ENCODE data around the gene NTMT2. TPM values are rescaled to one million over a fixed set of nuclear protein-coding genes. Genes with fewer than 3 reads are reported as not detected.

NTMT2 gene
- total and polyA plus RNA-seq, 9 donors, result 0.78 to 3.1 (median 1.7) TPM

DNA sequence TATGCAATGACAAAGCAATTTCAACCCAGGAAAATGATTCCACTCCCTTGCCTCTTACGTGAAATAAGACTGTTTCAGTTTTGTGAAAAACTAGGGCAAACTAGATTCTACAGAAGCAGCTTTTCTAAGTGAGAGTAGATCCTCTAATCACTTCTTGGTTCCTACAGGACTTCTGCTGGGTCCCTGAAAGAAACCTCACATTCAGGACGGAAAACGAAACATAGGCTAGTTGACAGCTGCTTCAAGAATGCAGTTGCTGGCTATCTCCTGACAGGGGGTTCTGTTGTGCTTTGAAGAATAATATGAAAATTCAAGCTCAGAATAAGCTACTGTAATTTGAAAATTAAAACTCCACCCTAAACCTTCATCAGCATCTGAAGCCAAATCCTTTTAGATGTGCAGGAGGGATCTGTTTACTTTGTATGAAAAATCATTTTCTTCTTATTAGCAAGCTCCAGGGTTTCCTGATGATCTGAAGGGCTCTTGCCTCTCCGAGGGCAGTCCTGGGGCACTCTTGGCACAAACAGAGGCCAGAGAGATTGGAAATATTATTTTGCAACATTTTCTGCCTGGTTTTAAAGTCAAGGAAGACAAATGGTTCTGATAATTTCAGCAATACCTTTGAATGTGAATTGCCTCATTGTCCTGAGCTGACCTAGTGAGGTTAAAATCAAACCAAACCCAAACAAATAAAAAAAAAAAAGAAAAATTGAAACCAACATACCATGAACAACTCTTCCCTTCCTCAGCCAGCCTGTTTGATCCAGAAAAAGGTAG is 55.0 kb downstream of the NTMT2 start:
- Histone ChIP-seq H3K4me1 (ENCODE audit: control insufficient read depth, insufficient read depth, low read length) (peaks cover 11% of the 10 kb centered on the region), H3K27ac (ENCODE audit: low read length) (peak overlapping the region; percentile 82), H3K4me3 (ENCODE audit: low read length) (no peak overlapping the region), H3K9me3 (replicated peaks; ENCODE audit: control insufficient read depth, low read depth, low read length) (no peaks in the 10 kb centered on the region), H3K36me3 (ENCODE audit: control insufficient read depth, insufficient read depth, low read length) (no peaks in the 10 kb centered on the region), H3K27me3 (ENCODE audit: control insufficient read depth, insufficient read depth, low read length) (no peaks in the 10 kb centered on the region)
- DNase-seq, result peak; percentile 67
- no CpG with 5 or more reads among the region's 4 CpGs for WGBS (ENCODE audit: insufficient coverage)

- Histone ChIP-seq H3K27me3 (ENCODE audit: control insufficient read depth, insufficient read depth, low read length) (no peaks in the 10 kb centered on the region), H3K27ac (ENCODE audit: low read length) (no peak overlapping the region), H3K4me3 (ENCODE audit: low read length) (no peak overlapping the region), H3K36me3 (ENCODE audit: control insufficient read depth, insufficient read depth, low read length) (no peaks in the 10 kb centered on the region), H3K4me1 (ENCODE audit: control insufficient read depth, insufficient read depth, low read length) (peaks cover 7% of the 10 kb centered on the region), H3K9me3 (replicated peaks; ENCODE audit: control insufficient read depth, low read depth, low read length) (no peaks in the 10 kb centered on the region)
- no peak for DNase-seq
Measured at GRCh38 chr1:170203693-170204092, 57.9 kb downstream of the NTMT2 start.

DNA sequence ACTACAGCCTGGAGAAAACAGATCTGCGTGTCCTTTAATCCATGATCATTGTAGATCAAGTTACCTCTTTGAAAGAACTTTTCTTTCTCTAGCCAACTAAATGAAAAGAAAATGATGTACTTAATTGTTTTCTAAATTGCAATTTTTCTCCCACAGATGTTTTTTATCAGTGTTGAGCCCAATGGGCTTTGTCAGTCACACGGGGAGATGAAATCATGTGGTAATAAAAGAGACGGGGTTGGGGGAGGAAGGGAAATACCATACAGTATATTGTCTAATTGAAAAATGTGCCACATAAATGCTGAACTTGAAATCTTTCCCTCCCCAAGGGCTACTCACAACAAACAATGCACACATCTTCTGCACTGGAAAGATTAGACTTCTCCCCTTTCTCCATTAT is 58.4 kb downstream of the NTMT2 start:
- Histone ChIP-seq H3K9me3 (replicated peaks; ENCODE audit: control insufficient read depth, low read depth, low read length) (no peaks in the 10 kb centered on the region), H3K27me3 (ENCODE audit: control insufficient read depth, insufficient read depth, low read length) (no peaks in the 10 kb centered on the region), H3K27ac (ENCODE audit: low read length) (no peak overlapping the region), H3K4me1 (ENCODE audit: control insufficient read depth, insufficient read depth, low read length) (peaks cover 7% of the 10 kb centered on the region), H3K4me3 (ENCODE audit: low read length) (no peak overlapping the region), H3K36me3 (ENCODE audit: control insufficient read depth, insufficient read depth, low read length) (no peaks in the 10 kb centered on the region)
- DNase-seq, result no peak
- WGBS (ENCODE audit: insufficient coverage), result no CpG with 5 or more reads among the region's 3 CpGs

- no peak overlapping the region for H3K27ac ChIP-seq (ENCODE audit: low read length)
- no peaks in the 10 kb centered on the region for H3K9me3 ChIP-seq (replicated peaks; ENCODE audit: control insufficient read depth, low read depth, low read length)
- peaks cover 5% of the 10 kb centered on the region for H3K4me1 ChIP-seq (ENCODE audit: control insufficient read depth, insufficient read depth, low read length)
- H3K36me3 ChIP-seq (ENCODE audit: control insufficient read depth, insufficient read depth, low read length), result no peaks in the 10 kb centered on the region
- no peak overlapping the region for H3K4me3 ChIP-seq (ENCODE audit: low read length)
- DNase-seq, result no peak
- H3K27me3 ChIP-seq (ENCODE audit: control insufficient read depth, insufficient read depth, low read length), result no peaks in the 10 kb centered on the region
Measured at GRCh38 chr1:170205301-170205700, 59.5 kb downstream of the NTMT2 start.

DNA sequence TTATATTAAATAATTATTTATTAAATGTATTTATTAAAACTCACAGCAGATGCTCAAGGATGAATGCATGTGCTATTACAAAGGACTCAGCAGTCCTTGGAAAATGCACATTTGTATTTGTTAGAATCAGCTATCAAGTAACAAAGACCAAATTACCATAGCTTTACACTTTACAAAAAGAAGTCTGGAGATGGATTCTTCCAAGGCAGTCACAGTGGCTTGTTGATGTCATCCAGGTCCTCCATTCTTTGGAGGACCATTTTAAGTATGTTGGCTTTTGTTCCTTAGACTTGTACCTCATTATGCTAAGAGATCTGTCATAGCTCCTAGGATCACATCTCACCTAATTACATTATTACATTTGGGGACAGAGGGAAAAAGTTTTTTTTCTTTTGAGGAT is 63.4 kb downstream of the NTMT2 start:
- H3K9me3 ChIP-seq (replicated peaks; ENCODE audit: control insufficient read depth, low read depth, low read length), result no peaks in the 10 kb centered on the region
- H3K36me3 ChIP-seq (ENCODE audit: control insufficient read depth, insufficient read depth, low read length), result no peaks in the 10 kb centered on the region
- H3K27ac ChIP-seq (ENCODE audit: low read length), result no peak overlapping the region
- H3K27me3 ChIP-seq (ENCODE audit: control insufficient read depth, insufficient read depth, low read length), result no peaks in the 10 kb centered on the region
- peaks cover 4% of the 10 kb centered on the region for H3K4me1 ChIP-seq (ENCODE audit: control insufficient read depth, insufficient read depth, low read length)
- DNase-seq, result no peak
- H3K4me3 ChIP-seq (ENCODE audit: low read length), result no peak overlapping the region

- WGBS (ENCODE audit: insufficient coverage), result 100% methylated on average over 1 of the region's 3 CpGs
- Histone ChIP-seq H3K4me3 (ENCODE audit: low read length) (no peak overlapping the region), H3K27ac (ENCODE audit: low read length) (no peak overlapping the region), H3K4me1 (ENCODE audit: control insufficient read depth, insufficient read depth, low read length) (peaks cover 4% of the 10 kb centered on the region), H3K27me3 (ENCODE audit: control insufficient read depth, insufficient read depth, low read length) (no peaks in the 10 kb centered on the region), H3K36me3 (ENCODE audit: control insufficient read depth, insufficient read depth, low read length) (no peaks in the 10 kb centered on the region), H3K9me3 (replicated peaks; ENCODE audit: control insufficient read depth, low read depth, low read length) (no peaks in the 10 kb centered on the region)
- DNase-seq, result no peak
Measured at GRCh38 chr1:170210142-170210541, 64.4 kb downstream of the NTMT2 start.

GRCh38 chr1:170213596-170213995 is 67.8 kb downstream of the NTMT2 start:
- DNase-seq, result peak; percentile 80
- Histone ChIP-seq H3K4me1 (ENCODE audit: control insufficient read depth, insufficient read depth, low read length) (peaks cover 10% of the 10 kb centered on the region), H3K36me3 (ENCODE audit: control insufficient read depth, insufficient read depth, low read length) (no peaks in the 10 kb centered on the region), H3K9me3 (replicated peaks; ENCODE audit: control insufficient read depth, low read depth, low read length) (no peaks in the 10 kb centered on the region), H3K27me3 (ENCODE audit: control insufficient read depth, insufficient read depth, low read length) (no peaks in the 10 kb centered on the region), H3K4me3 (ENCODE audit: low read length) (no peak overlapping the region), H3K27ac (ENCODE audit: low read length) (peak overlapping the region; percentile 30)
- 52% methylated on average over 3 of the region's 6 CpGs for WGBS (ENCODE audit: insufficient coverage)

DNA sequence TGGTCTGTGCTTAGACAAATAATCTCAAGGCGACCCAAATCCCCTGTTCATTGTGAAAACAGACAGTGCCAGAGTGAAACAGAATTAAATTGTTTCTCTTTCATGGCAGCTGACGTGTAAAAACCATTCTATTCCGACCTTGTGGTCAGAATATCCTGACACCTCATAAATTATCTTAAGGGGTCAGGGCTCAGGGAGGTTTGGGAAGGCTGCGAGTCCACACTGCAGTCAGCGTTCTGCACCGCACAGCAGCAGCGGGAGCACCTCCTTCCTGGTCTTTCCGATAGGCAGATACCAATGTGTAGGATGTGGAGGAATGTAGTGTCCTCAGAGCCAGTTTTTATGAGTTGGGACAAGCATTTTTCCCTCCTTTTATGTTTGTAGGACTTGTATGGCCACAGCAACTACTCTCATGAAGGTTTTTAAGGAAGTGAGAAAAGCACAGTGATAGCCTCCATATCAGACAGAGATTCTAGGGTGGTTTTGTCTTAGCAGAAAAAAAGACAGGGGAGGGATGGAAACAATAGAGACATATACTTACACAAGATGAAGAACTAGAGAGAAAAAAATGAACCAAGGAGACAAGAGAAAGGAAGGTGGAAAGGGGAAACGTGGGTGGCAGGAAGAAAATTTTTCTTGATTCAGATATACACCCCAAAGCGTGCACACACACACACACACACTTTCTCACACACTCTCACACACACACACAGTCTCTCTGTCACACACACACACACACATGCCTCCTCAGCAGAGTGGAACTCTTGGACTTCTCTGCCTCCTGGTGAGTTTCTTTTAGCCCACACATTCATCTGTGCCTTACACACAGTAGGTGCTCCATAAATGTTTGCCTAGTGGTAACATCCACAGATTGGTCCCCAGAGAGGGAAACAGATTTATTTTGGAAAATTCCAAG is 68.6 kb downstream of the NTMT2 start:
- 39% methylated on average over 2 of the region's 10 CpGs for WGBS (ENCODE audit: insufficient coverage)
- no peaks in the 10 kb centered on the region for H3K27me3 ChIP-seq (ENCODE audit: control insufficient read depth, insufficient read depth, low read length)
- no peak overlapping the region for H3K4me3 ChIP-seq (ENCODE audit: low read length)
- no peaks in the 10 kb centered on the region for H3K9me3 ChIP-seq (replicated peaks; ENCODE audit: control insufficient read depth, low read depth, low read length)
- H3K4me1 ChIP-seq (ENCODE audit: control insufficient read depth, insufficient read depth, low read length), result peaks cover 10% of the 10 kb centered on the region
- DNase-seq, result peak; percentile 40
- no peaks in the 10 kb centered on the region for H3K36me3 ChIP-seq (ENCODE audit: control insufficient read depth, insufficient read depth, low read length)
- peak overlapping the region; percentile 30 for H3K27ac ChIP-seq (ENCODE audit: low read length)

- WGBS (ENCODE audit: insufficient coverage), result no CpG with 5 or more reads among the region's 4 CpGs
- peak overlapping the region; percentile 52 for H3K27ac ChIP-seq (ENCODE audit: low read length)
Measured at GRCh38 chr1:170215072-170215885, 69.5 kb downstream of the NTMT2 start.

More at GRCh38 chr1:170215072-170215885, 69.5 kb downstream of the NTMT2 start:
- H3K9me3 ChIP-seq (replicated peaks; ENCODE audit: control insufficient read depth, low read depth, low read length), result no peaks in the 10 kb centered on the region
- no peaks in the 10 kb centered on the region for H3K36me3 ChIP-seq (ENCODE audit: control insufficient read depth, insufficient read depth, low read length)
- DNase-seq, result peak; percentile 89
- peaks cover 10% of the 10 kb centered on the region for H3K4me1 ChIP-seq (ENCODE audit: control insufficient read depth, insufficient read depth, low read length)
- no peaks in the 10 kb centered on the region for H3K27me3 ChIP-seq (ENCODE audit: control insufficient read depth, insufficient read depth, low read length)
- H3K4me3 ChIP-seq (ENCODE audit: low read length), result no peak overlapping the region
